EL (cell line): ENCODE data around the gene FRG1.
"Not testable (repeated sequence)": the region's sequence is repeated elsewhere in the genome, so short reads cannot be mapped to it uniquely, and the experiment has no call there.

Source experiments
- DNase-seq: peaks from one replicate; pipeline ENCODE4 v3.0.0-alpha.2; 2016

The FRG1 gene

DNA sequence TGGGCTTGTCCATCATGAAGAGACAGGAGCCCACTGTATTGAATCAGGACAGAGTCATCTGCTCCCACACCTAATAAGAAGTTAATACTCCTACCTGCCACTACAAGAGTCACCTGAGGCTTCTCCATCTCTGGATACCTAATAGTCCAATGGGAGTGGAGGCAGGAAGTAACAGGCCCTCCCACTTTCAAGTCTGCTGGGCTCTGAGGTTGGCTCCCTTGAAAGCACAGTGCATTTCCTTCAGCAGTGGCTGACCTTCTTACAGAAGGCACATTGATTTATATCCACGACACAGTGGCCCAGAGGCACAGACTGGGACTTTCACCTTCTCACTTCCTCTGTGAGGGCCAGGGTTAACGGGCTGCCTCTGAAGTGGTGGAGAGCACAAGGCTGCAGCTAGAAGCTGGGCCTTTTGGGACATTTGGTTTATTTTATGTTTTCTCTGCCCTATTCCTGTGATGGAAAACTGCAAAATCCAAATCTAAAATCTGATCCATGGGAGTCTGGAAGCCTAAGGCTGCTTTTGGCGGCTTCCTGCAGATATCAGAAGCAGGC lies 48.3 kb downstream of the FRG1 start:
- no peak for DNase-seq

DNA sequence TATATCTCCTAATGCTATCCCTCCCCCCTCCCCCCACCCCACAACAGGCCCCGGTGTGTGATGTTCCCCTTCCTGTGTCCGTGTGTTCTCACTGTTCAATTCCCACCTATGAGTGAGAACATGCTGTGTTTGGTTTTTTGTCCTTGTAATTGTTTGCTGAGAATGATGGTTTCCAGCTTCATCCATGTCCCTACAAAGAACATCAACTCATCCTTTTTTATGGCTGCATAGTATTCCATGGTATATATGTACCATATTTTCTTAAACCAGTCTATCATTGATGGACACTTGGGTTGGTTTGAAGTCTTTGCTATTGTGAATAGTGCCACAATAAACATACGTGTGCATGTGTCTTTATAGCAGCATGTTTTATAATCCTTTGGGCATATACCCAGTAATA lies 49.3 kb downstream of the FRG1 start:
- not testable (repeated sequence) for DNase-seq
